ENCODE results near the gene AVEN.

GRCh38 chr15:33894193-33894592 is 144.8 kb downstream of the AVEN start:
- no peak for TF ChIP-seq CTCF (IDR thresholded peaks at IDR 0.05; ENCODE audit: low read length)
- no peak for TF ChIP-seq EZH2 (optimal IDR thresholded peaks at IDR 0.05; ENCODE audit: low read depth, low read length)
- no peak for TF ChIP-seq EZH2phosphoT487 (IDR thresholded peaks at IDR 0.05; ENCODE audit: low read length)
